K562 (cell line): ENCODE results near the gene ADCY1. TPM values are rescaled to one million over a fixed set of nuclear protein-coding genes. Genes with fewer than 3 reads are reported as not detected.

Experiments used
- ATAC-seq: fragments of 200-7000 bp; cut with Tn5 transposase; 3 replicates; pipeline ENCODE4 v1.9.1; 2020; ENCODE audit warnings: moderate library complexity
- BruUV-seq: library from RNA; stranded (reverse); fragments of 400-500 nt; replicated peaks from 2 replicates; lab custom pipeline; 2021; lab: Mats Ljungman, UMichigan
- CTCF ChIA-PET: fragments of 300-600 bp; formaldehyde crosslinking; extraction: SDS; loops from one replicate; lab custom pipeline; 2021; ENCODE audit warnings: low intra/inter-chr PET ratio; lab: Yijun Ruan, JAX
- POLR2A ChIA-PET: fragments of 300-600, 350-650 bp; sonication (Branson Sonifier 250); formaldehyde crosslinking; extraction: SDS; loops from one replicate; lab custom pipeline; 2021; ENCODE audit warnings: antibody characterized with exemption, inconsistent platforms; lab: Yijun Ruan, JAX
- DNase-seq, 4 experiments: peaks; one replicate each; pipeline versions ENCODE4 v3.0.0 to v3.0.0-alpha.2; 2011 to 2018; ENCODE audit warnings: low spot score in 3 of 4, mixed read lengths in 3 of 4; ENCODE audit errors: extremely low read depth in 1 of 4
- FAIRE-seq: peaks from 2 replicates; lab custom pipeline; 2011; peaks lifted over from hg19 to GRCh38; lab: Jason Lieb, UNC
- H2AFZ ChIP-seq: 2 replicates; pipeline ENCODE4 v1.6.0; 2011; ENCODE audit warnings: low read depth, low read length, control low read depth, inconsistent platforms
- H3K27ac ChIP-seq: fragments of 200-600 bp; 3 replicates; pipeline ENCODE4 v1.8.0; 2011; ENCODE audit warnings: low read depth, mild to moderate bottlenecking, control low read depth, inconsistent platforms, low read length, moderate library complexity, mixed read lengths; ENCODE audit errors: extremely low read depth
- H3K27me3 ChIP-seq, 2 experiments: fragments of 300-600 bp in 1 of 2; 2 replicates in 1 of 2; 3 replicates in 1 of 2; pipeline versions ENCODE4 v1.6.0 to v1.8.0; 2011; ENCODE audit warnings: inconsistent platforms in 2 of 2, low read length in 2 of 2, mild to moderate bottlenecking in 1 of 2, mixed read lengths in 1 of 2, moderate library complexity in 1 of 2; ENCODE audit not compliant: control insufficient read depth in 2 of 2, insufficient read depth in 2 of 2
- H3K36me3 ChIP-seq: fragments of 300-600 bp; 3 replicates; pipeline ENCODE4 v1.8.0; 2011; ENCODE audit warnings: mild to moderate bottlenecking, low read length, inconsistent platforms; ENCODE audit not compliant: control insufficient read depth, insufficient read depth
- H3K4me1 ChIP-seq, 2 experiments: fragments of 200-600 bp in 1 of 2; replicated peaks in 1 of 2; 2 replicates in 1 of 2; 3 replicates in 1 of 2; pipeline versions ENCODE4 v1.5.1 to v1.8.0; 2011; ENCODE audit warnings: inconsistent platforms in 2 of 2, low read length in 2 of 2, mild to moderate bottlenecking in 1 of 2, mixed read lengths in 1 of 2, moderate library complexity in 1 of 2; ENCODE audit not compliant: control insufficient read depth in 2 of 2, insufficient read depth in 2 of 2
- H3K4me2 ChIP-seq: 2 replicates; pipeline ENCODE4 v1.6.1; 2011; ENCODE audit warnings: low read length, control low read depth, inconsistent platforms, mixed read lengths; ENCODE audit not compliant: insufficient read depth
- H3K4me3 ChIP-seq: fragments of 200-600 bp; sonication (generic), shearing (Covaris generic); 2 replicates; pipeline ENCODE4 v1.5.1; 2016; ENCODE audit warnings: control low read depth, inconsistent platforms
- H3K79me2 ChIP-seq: fragments of 200-600 bp; 3 replicates; pipeline ENCODE4 v1.8.0; 2011; ENCODE audit warnings: low read length, inconsistent platforms; ENCODE audit not compliant: control insufficient read depth, insufficient read depth
- H3K9ac ChIP-seq, 2 experiments: 2 replicates each; pipeline versions ENCODE4 v1.6.0 to v1.6.1; 2011; ENCODE audit warnings: low read depth in 2 of 2, low read length in 2 of 2, control low read depth in 1 of 2, inconsistent platforms in 1 of 2, mild to moderate bottlenecking in 1 of 2, mixed read lengths in 1 of 2; ENCODE audit not compliant: insufficient read depth in 1 of 2
- H3K9me1 ChIP-seq: one replicate; pipeline ENCODE4 v1.6.0; 2011; ENCODE audit warnings: inconsistent platforms, mild to moderate bottlenecking, low read length, moderate library complexity; ENCODE audit not compliant: control insufficient read depth, insufficient read depth
- H3K9me3 ChIP-seq: replicated peaks from 2 replicates; pipeline ENCODE4 v1.5.1; 2011; ENCODE audit warnings: low read depth, low read length, inconsistent platforms; ENCODE audit not compliant: control insufficient read depth, insufficient read depth
- H4K20me1 ChIP-seq: replicated peaks from 2 replicates; pipeline ENCODE4 v1.6.1; 2011; ENCODE audit warnings: low read length, inconsistent platforms, mixed read lengths; ENCODE audit not compliant: control insufficient read depth, insufficient read depth
- ELF2 ChIP-seq: fragments of 250-450 bp; sonication (Bioruptor Pico); IDR thresholded peaks from 2 replicates; pipeline ENCODE4 v1.5.0; 2021; ENCODE audit warnings: mild to moderate bottlenecking
- ETV1 ChIP-seq: fragments of 450-650 bp; conservative IDR thresholded peaks from 2 replicates; pipeline ENCODE4 v1.6.1; 2016; ENCODE audit warnings: missing genetic modification characterization, control low read depth, low read depth, missing compliant biosample characterization
- GABPB1 ChIP-seq: sonication (generic); formaldehyde crosslinking; IDR thresholded peaks from 2 replicates; pipeline ENCODE4 v1.8.0; 2022; ENCODE audit warnings: mild to moderate bottlenecking, missing genetic modification reagents
- GTF2F1 ChIP-seq: IDR thresholded peaks from 2 replicates; pipeline ENCODE4 v1.6.1; 2011; ENCODE audit warnings: low read depth, low read length, improper control_type of control experiment
- HDAC3 ChIP-seq: fragments of 450-650 bp; IDR thresholded peaks from 2 replicates; pipeline ENCODE4 v1.6.1; 2018; ENCODE audit warnings: borderline replicate concordance, mild to moderate bottlenecking, moderate library complexity; ENCODE audit not compliant: partially characterized antibody
- KDM5B ChIP-seq: fragments of 200-600 bp; sonication (generic); IDR thresholded peaks from 2 replicates; pipeline ENCODE4 v1.6.1; 2012; ENCODE audit warnings: low read depth, mild to moderate bottlenecking, moderate library complexity, low read length, control low read depth, inconsistent platforms; ENCODE audit not compliant: insufficient replicate concordance
- MAFK ChIP-seq: IDR thresholded peaks from 2 replicates; pipeline ENCODE4 v1.6.1; 2011; ENCODE audit warnings: low read length, improper control_type of control experiment
- NEUROD1 ChIP-seq: fragments of 150-350 bp; IDR thresholded peaks from 2 replicates; pipeline ENCODE4 v1.6.1; 2014; ENCODE audit warnings: borderline replicate concordance, low read length, low read depth; ENCODE audit not compliant: partially characterized antibody
- NRF1 ChIP-seq, 2 experiments: fragments of 450-650 bp; IDR thresholded peaks in 1 of 2; conservative IDR thresholded peaks in 1 of 2; 2 replicates each; pipeline ENCODE4 v1.6.1; 2014; ENCODE audit warnings: mild to moderate bottlenecking in 2 of 2
- PCBP1 ChIP-seq: fragments of 200-400 bp; formaldehyde crosslinking; IDR thresholded peaks from 2 replicates; pipeline ENCODE4 v1.6.1; 2018; ENCODE audit warnings: mild to moderate bottlenecking, low read depth, low read length; ENCODE audit not compliant: poor library complexity, severe bottlenecking
- RAD21 ChIP-seq, 2 experiments: fragments of 250-450 bp in 1 of 2; fragments of 450-650 bp in 1 of 2; sonication (Bioruptor Pico) in 1 of 2; formaldehyde crosslinking in 1 of 2; IDR thresholded peaks in 1 of 2; conservative IDR thresholded peaks in 1 of 2; 2 replicates each; pipeline versions ENCODE4 v1.4.0 to v1.8.0; 2020 to 2022; ENCODE audit warnings: mild to moderate bottlenecking in 2 of 2, moderate library complexity in 1 of 2
- RCOR1 ChIP-seq, 2 experiments: IDR thresholded peaks; 2 replicates each; pipeline ENCODE4 v1.6.1; 2012; ENCODE audit warnings: low read depth in 2 of 2, low read length in 2 of 2, borderline replicate concordance in 1 of 2, improper control_type of control experiment in 1 of 2
- TCF15 ChIP-seq: fragments of 250-450 bp; sonication (Bioruptor Pico); IDR thresholded peaks from 2 replicates; pipeline ENCODE4 v1.8.0; 2022; ENCODE audit warnings: moderate library complexity, mild to moderate bottlenecking, inconsistent platforms
- TEAD4 ChIP-seq, 2 experiments: sonication (generic) in 1 of 2; formaldehyde crosslinking in 1 of 2; IDR thresholded peaks; 2 replicates each; pipeline versions ENCODE4 v1.6.1 to v1.8.0; 2012 to 2022; ENCODE audit warnings: borderline replicate concordance in 1 of 2, inconsistent platforms in 1 of 2, low read length in 1 of 2, mild to moderate bottlenecking in 1 of 2, missing genetic modification reagents in 1 of 2
- ZHX1 ChIP-seq: fragments of 150-350 bp; conservative IDR thresholded peaks from 2 replicates; pipeline ENCODE4 v1.6.1; 2014; ENCODE audit warnings: low read length
- ZKSCAN8 ChIP-seq: fragments of 200-800 bp; sonication (Bioruptor generic); IDR thresholded peaks from 2 replicates; pipeline ENCODE4 v1.6.1; 2016; ENCODE audit warnings: missing genetic modification characterization, missing compliant biosample characterization
- ZNF41 ChIP-seq: fragments of 250-450 bp; sonication (Bioruptor Pico); conservative IDR thresholded peaks from 2 replicates; pipeline ENCODE4 v1.4.0; 2020; ENCODE audit warnings: mild to moderate bottlenecking
- ZNF644 ChIP-seq: fragments of 200-800 bp; sonication (Bioruptor generic); IDR thresholded peaks from 2 replicates; pipeline ENCODE4 v1.6.1; 2016; ENCODE audit warnings: low read depth, missing genetic modification characterization, missing compliant biosample characterization
- ZNF77 ChIP-seq: fragments of 250-450 bp; sonication (Bioruptor Pico); IDR thresholded peaks from 2 replicates; pipeline ENCODE4 v1.5.0; 2020
- WGBS: fragments of 100-300 bp; shearing (Covaris generic); methylation state at CpG from one replicate; pipeline ENCODE4 v1.1.6; 2016; ENCODE audit warnings: low coverage, mixed read lengths; ENCODE audit not compliant: insufficient coverage; ENCODE audit errors: missing lambda C conversion rate; 5-methylcytosine and 5-hydroxymethylcytosine counted together
- in situ Hi-C: fragments of 300-500 bp; cut with MboI; formaldehyde crosslinking; loops from 4 replicates; pipeline ENCODE4 v1.15.0; 2018; ENCODE audit warnings: inconsistent platforms, mixed read lengths
- intact Hi-C: fragments of 100-400 bp; cut with micrococcal nuclease; formaldehyde crosslinking; loops from 2 replicates; pipeline ENCODE4 v1.14.2; 2022
- polyA plus RNA-seq, 8 experiments: library from polyadenylated mRNA; depleted of rRNA in 4 of 8; stranded (reverse) in 5 of 8; unstranded in 3 of 8; fragments of >200 nt; fragmentation: Nextera tagmentation in 2 of 8; fragmentation: Illumina TruSeq in 1 of 8; extraction: Ambion mirVana in 2 of 8; extraction: Trizol in 1 of 8; gene quantifications; 2 replicates each; pipeline versions ENCODE4 v1.2.1 to v1.2.3, GENCODE V29; 2011 to 2014; ENCODE audit warnings: inconsistent platforms in 1 of 8, missing spikeins in 1 of 8
- total RNA-seq, 7 experiments: library from RNA; depleted of rRNA in 6 of 7; stranded (reverse); fragments of >200 nt in 6 of 7; fragmentation: Illumina TruSeq in 2 of 7; extraction: Trizol in 2 of 7; gene quantifications; 2 replicates each; pipeline versions ENCODE4 v1.2.1 to v1.2.3, GENCODE V29; 2011 to 2021; ENCODE audit warnings: low replicate concordance in 1 of 7

The ADCY1 gene
- total and polyA plus RNA-seq, 9 of the 15 experiments (the other 6 are each of a cell fraction or from before 2014, with no cell fraction given): under 0.01 to 0.18 (median 0.10) TPM; not detected in 4

- WGBS: 7% methylated on average over 9 of the region's 9 CpGs
These were observed 89.9 kb downstream of the ADCY1 start for GRCh38 chr7:45663965-45664633.

More at GRCh38 chr7:45663965-45664633, 89.9 kb downstream of the ADCY1 start:
- Histone ChIP-seq H3K27ac (no peak overlapping the region), H3K9me1 (no peaks in the 10 kb centered on the region), H2AFZ (no peak overlapping the region), H3K9me3 (no peaks in the 10 kb centered on the region), H3K4me3 (no peak overlapping the region), H3K27me3 (peaks cover 0 to 24% of the 10 kb centered on the region in 2 experiments; a peak in 2 of 5 replicates), H3K4me2 (no peak overlapping the region), H3K4me1 (no peaks in the 10 kb centered on the region), H3K36me3 (no peaks in the 10 kb centered on the region), H3K9ac (no peak overlapping the region), H3K79me2 (no peaks in the 10 kb centered on the region), H4K20me1 (no peaks in the 10 kb centered on the region; the same call in 1 of the 2 replicates)
- no peak for DNase-seq
- no TSS peak for BruUV-seq
- ChIA-PET POLR2A (interaction anchor here (0.8 to 1.1 kb wide), 2 partner anchors 190 to 335 kb away, joined by 5 to 6 read pairs; no protein-coding TSS in a partner anchor), CTCF (interaction anchor here (2.3 kb wide), 1 partner anchor 190 kb away, joined by 14 read pairs; no protein-coding TSS in a partner anchor)
- TF ChIP-seq RAD21 (CRISPR knock-in tag; conservative IDR thresholded peaks at IDR 0.05 in 1 of 2, IDR thresholded peaks at IDR 0.05 in 1 of 2) (no peak), MAFK (no peak), NRF1 (conservative IDR thresholded peaks at IDR 0.05 in 1 of 2, IDR thresholded peaks at IDR 0.05 in 1 of 2) (no peak), ZNF41 (CRISPR knock-in tag) (no peak), KDM5B (no peak), ZHX1 (no peak), HDAC3 (no peak), NEUROD1 (no peak), ZNF77 (CRISPR knock-in tag) (no peak), ZNF644 (tag) (no peak), TCF15 (CRISPR knock-in tag) (no peak), RCOR1 (IDR thresholded peaks at IDR 0.05; ENCODE audit: borderline replicate concordance in 1 of 2, low read depth in 2 of 2, low read length in 2 of 2) (no peak), TEAD4 (IDR thresholded peaks at IDR 0.05; ENCODE audit: low read length) (no peak), TEAD4 (CRISPR knock-in tag; IDR thresholded peaks at IDR 0.05; ENCODE audit: borderline replicate concordance) (no peak), ETV1 (tag) (no peak), PCBP1 (no peak), GTF2F1 (no peak), GABPB1 (CRISPR knock-in tag) (no peak), ELF2 (no peak), ZKSCAN8 (CRISPR knock-in tag) (no peak)
- intact Hi-C loops (loop anchor here (1.0 kb wide), 1 partner anchor 190 kb away; no protein-coding TSS in a partner anchor), in situ Hi-C loops (loop anchor here (5.0 kb wide), 1 partner anchor 198 kb away; no protein-coding TSS in a partner anchor)
- FAIRE-seq: no peak
- ATAC-seq: no peak
